ENCODE measurements around the gene NOLC1. TPM values are rescaled to one million over a fixed set of nuclear protein-coding genes. Genes with fewer than 3 reads are reported as not detected.

Gene NOLC1
- total and polyA plus RNA-seq, 10 of the 15 experiments (the other 5 are each of a cell fraction or from before 2014, with no cell fraction given), result 91.7 to 244 (median 128) TPM

- DNase-seq (ENCODE audit: low read depth, low spot score), result no peak
- Histone ChIP-seq H3K27me3 (replicated peaks in 1 of 2; ENCODE audit: control insufficient read depth in 2 of 2, insufficient read depth in 2 of 2, low read length in 1 of 2) (no peaks in the 10 kb centered on the region), H3K4me3 (peak overlapping the region; percentile 93), H3K27ac (ENCODE audit: control insufficient read depth, insufficient read depth) (peak overlapping the region; percentile 50; the same call in 1 of the 2 replicates), H3K9me3 (replicated peaks; ENCODE audit: control insufficient read depth, insufficient read depth, low read length) (no peaks in the 10 kb centered on the region), H3K79me2 (ENCODE audit: control insufficient read depth, insufficient read depth, low read length) (peaks cover 46% of the 10 kb centered on the region), H4K20me1 (ENCODE audit: control insufficient read depth, insufficient read depth) (no peaks in the 10 kb centered on the region), H3K4me2 (ENCODE audit: control insufficient read depth, insufficient read depth) (peak overlapping the region; percentile 89), H3K4me1 (ENCODE audit: control insufficient read depth, insufficient read depth, low read length) (peaks cover 10% of the 10 kb centered on the region), H3K9ac (ENCODE audit: control insufficient read depth, insufficient read depth, low read length) (peak overlapping the region; percentile 57; the same call in 1 of the 2 replicates), H3K36me3 (ENCODE audit: control insufficient read depth in 2 of 2, insufficient read depth in 2 of 2, low read length in 1 of 2) (peaks cover 0 to 3% of the 10 kb centered on the region in 2 experiments; a peak in 2 of 4 replicates), H2AFZ (ENCODE audit: control insufficient read depth, low read depth, low read length) (peak overlapping the region; percentile 100)
- ChIA-PET POLR2A (interaction anchor here (0.6 to 2.9 kb wide), 5 partner anchors 13 to 548 kb away, joined by 4 to 19 read pairs (median 6); partner anchors contain the start of genes GBF1 and NOLC1), RAD21 (ENCODE audit: unreplicated experiment) (interaction anchor here (0.6 to 1.6 kb wide), 3 partner anchors 17 to 20 kb away, joined by 3 to 6 read pairs (median 3); partner anchors contain the start of gene NOLC1), CTCF (interaction anchor here (0.8 to 3.2 kb wide), 18 partner anchors 10 to 320 kb away, joined by 3 to 24 read pairs (median 3); partner anchors contain the start of genes CUEDC2 and NOLC1), SMC1A (ENCODE audit: uncharacterized antibody, unreplicated experiment) (interaction anchor here (0.8 to 3.0 kb wide), 10 partner anchors 8 to 219 kb away, joined by 3 to 16 read pairs (median 4); partner anchors contain the start of gene NOLC1)
- no TSS peak for BruUV-seq (replicated peaks)
- in situ Hi-C loops (cut with MboI) (no loop called here), intact Hi-C loops (cut with micrococcal nuclease; ENCODE audit: unreplicated experiment) (loop anchor here (1.0 kb wide), 2 partner anchors 12 to 20 kb away; partner anchors contain the start of genes LDB1 and NOLC1)
- no peak for FAIRE-seq
- no peak for TF ChIP-seq NR2C1 (IDR thresholded peaks at IDR 0.05)
- no peak for TF ChIP-seq SREBF1 (IDR thresholded peaks at IDR 0.05; ENCODE audit: low read length)
- TF ChIP-seq SIN3A (IDR thresholded peaks at IDR 0.05; ENCODE audit: low read depth, low read length), result no peak
- TF ChIP-seq YBX1 (IDR thresholded peaks at IDR 0.05), result 0 out of 2 replicates have a peak, but pooled peaks have one; percentile 36
- 0 out of 2 replicates have a peak, but pooled peaks have one; percentile 6 for TF ChIP-seq POLR2AphosphoS2 (IDR thresholded peaks at IDR 0.05; ENCODE audit: low read depth, low read length)
- no peak for ATAC-seq
- 29% methylated on average over 8 of the region's 8 CpGs for WGBS (ENCODE audit: insufficient coverage, insufficient replicate concordance, low lambda C conversion rate, missing lambda C conversion rate)
These were observed 20.0 kb upstream of the NOLC1 start for GRCh38 chr10:102132193-102132562.
